K562 (cell line): ENCODE results near the gene RBM19. TPM values are rescaled to one million over a fixed set of nuclear protein-coding genes. Genes with fewer than 3 reads are reported as not detected.
A peak's percentile ranks its signal among the peaks of the same experiment; 100 is the strongest.

Experiments used
- ATAC-seq: fragments of 200-7000 bp; cut with Tn5 transposase; 3 replicates; pipeline ENCODE4 v1.9.1; 2020; ENCODE audit warnings: moderate library complexity
- BruUV-seq: library from RNA; stranded (reverse); fragments of 400-500 nt; replicated peaks from 2 replicates; lab custom pipeline; 2021; lab: Mats Ljungman, UMichigan
- CTCF ChIA-PET: fragments of 300-600 bp; formaldehyde crosslinking; extraction: SDS; loops from one replicate; lab custom pipeline; 2021; ENCODE audit warnings: low intra/inter-chr PET ratio; lab: Yijun Ruan, JAX
- POLR2A ChIA-PET: fragments of 300-600, 350-650 bp; sonication (Branson Sonifier 250); formaldehyde crosslinking; extraction: SDS; loops from one replicate; lab custom pipeline; 2021; ENCODE audit warnings: antibody characterized with exemption, inconsistent platforms; lab: Yijun Ruan, JAX
- DNase-seq, 4 experiments: peaks; one replicate each; pipeline versions ENCODE4 v3.0.0 to v3.0.0-alpha.2; 2011 to 2018; ENCODE audit warnings: low spot score in 3 of 4, mixed read lengths in 3 of 4; ENCODE audit errors: extremely low read depth in 1 of 4
- FAIRE-seq: peaks from 2 replicates; lab custom pipeline; 2011; peaks lifted over from hg19 to GRCh38; lab: Jason Lieb, UNC
- H2AFZ ChIP-seq: 2 replicates; pipeline ENCODE4 v1.6.0; 2011; ENCODE audit warnings: low read depth, low read length, control low read depth, inconsistent platforms
- H3K27ac ChIP-seq: fragments of 200-600 bp; 3 replicates; pipeline ENCODE4 v1.8.0; 2011; ENCODE audit warnings: low read depth, mild to moderate bottlenecking, control low read depth, inconsistent platforms, low read length, moderate library complexity, mixed read lengths; ENCODE audit errors: extremely low read depth
- H3K27me3 ChIP-seq, 2 experiments: fragments of 300-600 bp in 1 of 2; 2 replicates in 1 of 2; 3 replicates in 1 of 2; pipeline versions ENCODE4 v1.6.0 to v1.8.0; 2011; ENCODE audit warnings: inconsistent platforms in 2 of 2, low read length in 2 of 2, mild to moderate bottlenecking in 1 of 2, mixed read lengths in 1 of 2, moderate library complexity in 1 of 2; ENCODE audit not compliant: control insufficient read depth in 2 of 2, insufficient read depth in 2 of 2
- H3K36me3 ChIP-seq: fragments of 300-600 bp; 3 replicates; pipeline ENCODE4 v1.8.0; 2011; ENCODE audit warnings: mild to moderate bottlenecking, low read length, inconsistent platforms; ENCODE audit not compliant: control insufficient read depth, insufficient read depth
- H3K4me1 ChIP-seq, 2 experiments: fragments of 200-600 bp in 1 of 2; replicated peaks in 1 of 2; 2 replicates in 1 of 2; 3 replicates in 1 of 2; pipeline versions ENCODE4 v1.5.1 to v1.8.0; 2011; ENCODE audit warnings: inconsistent platforms in 2 of 2, low read length in 2 of 2, mild to moderate bottlenecking in 1 of 2, mixed read lengths in 1 of 2, moderate library complexity in 1 of 2; ENCODE audit not compliant: control insufficient read depth in 2 of 2, insufficient read depth in 2 of 2
- H3K4me2 ChIP-seq: 2 replicates; pipeline ENCODE4 v1.6.1; 2011; ENCODE audit warnings: low read length, control low read depth, inconsistent platforms, mixed read lengths; ENCODE audit not compliant: insufficient read depth
- H3K4me3 ChIP-seq: fragments of 200-600 bp; sonication (generic), shearing (Covaris generic); 2 replicates; pipeline ENCODE4 v1.5.1; 2016; ENCODE audit warnings: control low read depth, inconsistent platforms
- H3K79me2 ChIP-seq: fragments of 200-600 bp; 3 replicates; pipeline ENCODE4 v1.8.0; 2011; ENCODE audit warnings: low read length, inconsistent platforms; ENCODE audit not compliant: control insufficient read depth, insufficient read depth
- H3K9ac ChIP-seq, 2 experiments: 2 replicates each; pipeline versions ENCODE4 v1.6.0 to v1.6.1; 2011; ENCODE audit warnings: low read depth in 2 of 2, low read length in 2 of 2, control low read depth in 1 of 2, inconsistent platforms in 1 of 2, mild to moderate bottlenecking in 1 of 2, mixed read lengths in 1 of 2; ENCODE audit not compliant: insufficient read depth in 1 of 2
- H3K9me1 ChIP-seq: one replicate; pipeline ENCODE4 v1.6.0; 2011; ENCODE audit warnings: inconsistent platforms, mild to moderate bottlenecking, low read length, moderate library complexity; ENCODE audit not compliant: control insufficient read depth, insufficient read depth
- H3K9me3 ChIP-seq: replicated peaks from 2 replicates; pipeline ENCODE4 v1.5.1; 2011; ENCODE audit warnings: low read depth, low read length, inconsistent platforms; ENCODE audit not compliant: control insufficient read depth, insufficient read depth
- H4K20me1 ChIP-seq: replicated peaks from 2 replicates; pipeline ENCODE4 v1.6.1; 2011; ENCODE audit warnings: low read length, inconsistent platforms, mixed read lengths; ENCODE audit not compliant: control insufficient read depth, insufficient read depth
- ADNP ChIP-seq: fragments of 200-800 bp; sonication (Bioruptor generic); IDR thresholded peaks from 2 replicates; pipeline ENCODE4 v1.6.1; 2016; ENCODE audit warnings: missing genetic modification characterization, missing compliant biosample characterization
- DEAF1 ChIP-seq: fragments of 450-650 bp; formaldehyde crosslinking; IDR thresholded peaks from 2 replicates; pipeline ENCODE4 v1.4.0; 2020; ENCODE audit warnings: mild to moderate bottlenecking, moderate library complexity
- FIP1L1 ChIP-seq: fragments of 200-400 bp; formaldehyde crosslinking; IDR thresholded peaks from 2 replicates; pipeline ENCODE4 v1.6.1; 2018; ENCODE audit warnings: mild to moderate bottlenecking, low read depth, low read length; ENCODE audit not compliant: poor library complexity, severe bottlenecking
- HOXB6 ChIP-seq: fragments of 250-450 bp; sonication (Bioruptor Pico); IDR thresholded peaks from 2 replicates; pipeline ENCODE4 v1.5.1; 2022; ENCODE audit warnings: mild to moderate bottlenecking, borderline replicate concordance
- KAT7 ChIP-seq: sonication (generic); formaldehyde crosslinking; IDR thresholded peaks from 2 replicates; pipeline ENCODE4 v1.8.0; 2022; ENCODE audit warnings: missing genetic modification reagents, mild to moderate bottlenecking, borderline replicate concordance
- MTA3 ChIP-seq: fragments of 450-650 bp; formaldehyde crosslinking; IDR thresholded peaks from 2 replicates; pipeline ENCODE4 v1.6.1; 2017; ENCODE audit warnings: mild to moderate bottlenecking, borderline replicate concordance
- NRF1 ChIP-seq, 2 experiments: fragments of 450-650 bp; IDR thresholded peaks in 1 of 2; conservative IDR thresholded peaks in 1 of 2; 2 replicates each; pipeline ENCODE4 v1.6.1; 2014; ENCODE audit warnings: mild to moderate bottlenecking in 2 of 2
- POLR3A ChIP-seq: IDR thresholded peaks from 2 replicates; pipeline ENCODE4 v1.6.1; 2011; ENCODE audit warnings: borderline replicate concordance, mild to moderate bottlenecking, moderate library complexity; ENCODE audit not compliant: insufficient read length, insufficient read depth; ENCODE audit errors: extremely low read depth
- RBM25 ChIP-seq: fragments of 200-400 bp; formaldehyde crosslinking; IDR thresholded peaks from 2 replicates; pipeline ENCODE4 v1.6.1; 2018; ENCODE audit warnings: low read length, low read depth, moderate library complexity; ENCODE audit not compliant: severe bottlenecking
- TEAD4 ChIP-seq, 2 experiments: sonication (generic) in 1 of 2; formaldehyde crosslinking in 1 of 2; IDR thresholded peaks; 2 replicates each; pipeline versions ENCODE4 v1.6.1 to v1.8.0; 2012 to 2022; ENCODE audit warnings: borderline replicate concordance in 1 of 2, inconsistent platforms in 1 of 2, low read length in 1 of 2, mild to moderate bottlenecking in 1 of 2, missing genetic modification reagents in 1 of 2
- TSC22D4 ChIP-seq: fragments of 450-650 bp; IDR thresholded peaks from 2 replicates; pipeline ENCODE4 v1.6.1; 2016; ENCODE audit warnings: missing genetic modification characterization, missing biosample characterization, control low read depth
- ZC3H8 ChIP-seq: fragments of 450-650 bp; IDR thresholded peaks from 2 replicates; pipeline ENCODE4 v1.6.1; 2017
- ZKSCAN1 ChIP-seq: fragments of 150-350 bp; IDR thresholded peaks from 2 replicates; pipeline ENCODE4 v1.6.1; 2016; ENCODE audit warnings: low read depth, low read length
- ZNF140 ChIP-seq: fragments of 250-450 bp; sonication (Bioruptor Pico); IDR thresholded peaks from 2 replicates; pipeline ENCODE4 v1.8.0; 2021; ENCODE audit warnings: moderate library complexity, mild to moderate bottlenecking, inconsistent platforms
- ZNF436 ChIP-seq: fragments of 250-450, 450-650 bp; sonication (Bioruptor Pico); formaldehyde crosslinking; IDR thresholded peaks from 2 replicates; pipeline ENCODE4 v1.7.0; 2020; ENCODE audit warnings: mild to moderate bottlenecking
- WGBS: fragments of 100-300 bp; shearing (Covaris generic); methylation state at CpG from one replicate; pipeline ENCODE4 v1.1.6; 2016; ENCODE audit warnings: low coverage, mixed read lengths; ENCODE audit not compliant: insufficient coverage; ENCODE audit errors: missing lambda C conversion rate; 5-methylcytosine and 5-hydroxymethylcytosine counted together
- in situ Hi-C: fragments of 300-500 bp; cut with MboI; formaldehyde crosslinking; loops from 4 replicates; pipeline ENCODE4 v1.15.0; 2018; ENCODE audit warnings: inconsistent platforms, mixed read lengths
- intact Hi-C: fragments of 100-400 bp; cut with micrococcal nuclease; formaldehyde crosslinking; loops from 2 replicates; pipeline ENCODE4 v1.14.2; 2022
- polyA plus RNA-seq, 8 experiments: library from polyadenylated mRNA; depleted of rRNA in 4 of 8; stranded (reverse) in 5 of 8; unstranded in 3 of 8; fragments of >200 nt; fragmentation: Nextera tagmentation in 2 of 8; fragmentation: Illumina TruSeq in 1 of 8; extraction: Ambion mirVana in 2 of 8; extraction: Trizol in 1 of 8; gene quantifications; 2 replicates each; pipeline versions ENCODE4 v1.2.1 to v1.2.3, GENCODE V29; 2011 to 2014; ENCODE audit warnings: inconsistent platforms in 1 of 8, missing spikeins in 1 of 8
- total RNA-seq, 7 experiments: library from RNA; depleted of rRNA in 6 of 7; stranded (reverse); fragments of >200 nt in 6 of 7; fragmentation: Illumina TruSeq in 2 of 7; extraction: Trizol in 2 of 7; gene quantifications; 2 replicates each; pipeline versions ENCODE4 v1.2.1 to v1.2.3, GENCODE V29; 2011 to 2021; ENCODE audit warnings: low replicate concordance in 1 of 7

Gene RBM19
- total and polyA plus RNA-seq, 9 of the 15 experiments (the other 6 are each of a cell fraction or from before 2014, with no cell fraction given) = 16.0 to 58.4 (median 37.9) TPM

- no peak for ATAC-seq
- no peaks in the 10 kb centered on the region for H3K27me3 ChIP-seq
- no peak overlapping the region for H2AFZ ChIP-seq
- POLR2A ChIA-PET = interaction anchor here (0.6 to 2.0 kb wide), 4 partner anchors 11 to 28 kb away, joined by 3 to 6 read pairs (median 4); no protein-coding TSS in a partner anchor
- H3K9me3 ChIP-seq = no peaks in the 10 kb centered on the region
- 0 out of 2 replicates have a peak, but pooled peaks cover 3% of the 10 kb centered on the region for H4K20me1 ChIP-seq
- WGBS = 96% methylated on average over 5 of the region's 5 CpGs
- no peaks in the 10 kb centered on the region for H3K9me1 ChIP-seq
- DNase-seq = no peak
- no TSS peak for BruUV-seq
- H3K36me3 ChIP-seq = peaks cover 23% of the 10 kb centered on the region; the same call in 2 of the 3 replicates
- H3K4me2 ChIP-seq = no peak overlapping the region
- H3K27ac ChIP-seq = no peak overlapping the region
- peak; percentile 98 for TF ChIP-seq ZKSCAN1
- TF ChIP-seq ZC3H8 = no peak
- TF ChIP-seq MTA3 = no peak
- no peak overlapping the region for H3K4me3 ChIP-seq
- no peaks in the 10 kb centered on the region for H3K79me2 ChIP-seq
- CTCF ChIA-PET = no interaction called here
- no peak overlapping the region for H3K9ac ChIP-seq
- FAIRE-seq = no peak
- H3K4me1 ChIP-seq = peaks cover 0 to 3% of the 10 kb centered on the region in 2 experiments; a peak in 2 of 5 replicates
- in situ Hi-C loops (no loop called here), intact Hi-C loops (no loop called here)
Observed at GRCh38 chr12:113877607-113878006, 88.5 kb downstream of the RBM19 start.

GRCh38 chr12:113876160-113876559 lies 90.0 kb downstream of the RBM19 start:
- H3K4me2 ChIP-seq = no peak overlapping the region
- H3K36me3 ChIP-seq = peaks cover 23% of the 10 kb centered on the region; the same call in 2 of the 3 replicates
- H3K9me3 ChIP-seq = no peaks in the 10 kb centered on the region
- WGBS = 79% methylated on average over 2 of the region's 2 CpGs
- DNase-seq (peak in 1 of 4 experiments; percentile 24), ATAC-seq (no peak), FAIRE-seq (no peak)
- ChIA-PET CTCF (no interaction called here), POLR2A (interaction anchor here (2.0 kb wide), 1 partner anchor 12 kb away, joined by 6 read pairs; no protein-coding TSS in a partner anchor)
- H3K79me2 ChIP-seq = no peaks in the 10 kb centered on the region
- intact Hi-C loops = no loop called here
- no peaks in the 10 kb centered on the region for H3K9me1 ChIP-seq
- no peak overlapping the region for H3K4me3 ChIP-seq
- H3K4me1 ChIP-seq = peaks cover 0 to 3% of the 10 kb centered on the region in 2 experiments; a peak in 2 of 5 replicates
- no peak overlapping the region for H3K27ac ChIP-seq
- H3K27me3 ChIP-seq = no peaks in the 10 kb centered on the region
- BruUV-seq = no TSS peak
- in situ Hi-C loops = no loop called here
- H4K20me1 ChIP-seq = 0 out of 2 replicates have a peak, but pooled peaks cover 3% of the 10 kb centered on the region
- no peak overlapping the region for H2AFZ ChIP-seq
- H3K9ac ChIP-seq = no peak overlapping the region
- TF ChIP-seq POLR3A (no peak), TEAD4 (IDR thresholded peaks at IDR 0.05; ENCODE audit: low read length) (no peak), TEAD4 (CRISPR knock-in tag; IDR thresholded peaks at IDR 0.05; ENCODE audit: borderline replicate concordance) (no peak), ADNP (tag) (peak; percentile 71; the same call in 1 of the 2 replicates), HOXB6 (CRISPR knock-in tag) (no peak), DEAF1 (CRISPR knock-in tag) (no peak), ZNF436 (CRISPR knock-in tag) (no peak), FIP1L1 (no peak), TSC22D4 (no peak), RBM25 (peak; percentile 87), ZNF140 (CRISPR knock-in tag) (no peak), KAT7 (no peak), NRF1 (conservative IDR thresholded peaks at IDR 0.05 in 1 of 2, IDR thresholded peaks at IDR 0.05 in 1 of 2) (no peak)
